Measurements from ENCODE around the gene LINGO1. TPM values are rescaled to one million over a fixed set of nuclear protein-coding genes. Genes with fewer than 3 reads are reported as not detected.

The LINGO1 gene
- total RNA-seq, 2 donors from 2014 or later: 0.78 to 0.99 TPM

DNA sequence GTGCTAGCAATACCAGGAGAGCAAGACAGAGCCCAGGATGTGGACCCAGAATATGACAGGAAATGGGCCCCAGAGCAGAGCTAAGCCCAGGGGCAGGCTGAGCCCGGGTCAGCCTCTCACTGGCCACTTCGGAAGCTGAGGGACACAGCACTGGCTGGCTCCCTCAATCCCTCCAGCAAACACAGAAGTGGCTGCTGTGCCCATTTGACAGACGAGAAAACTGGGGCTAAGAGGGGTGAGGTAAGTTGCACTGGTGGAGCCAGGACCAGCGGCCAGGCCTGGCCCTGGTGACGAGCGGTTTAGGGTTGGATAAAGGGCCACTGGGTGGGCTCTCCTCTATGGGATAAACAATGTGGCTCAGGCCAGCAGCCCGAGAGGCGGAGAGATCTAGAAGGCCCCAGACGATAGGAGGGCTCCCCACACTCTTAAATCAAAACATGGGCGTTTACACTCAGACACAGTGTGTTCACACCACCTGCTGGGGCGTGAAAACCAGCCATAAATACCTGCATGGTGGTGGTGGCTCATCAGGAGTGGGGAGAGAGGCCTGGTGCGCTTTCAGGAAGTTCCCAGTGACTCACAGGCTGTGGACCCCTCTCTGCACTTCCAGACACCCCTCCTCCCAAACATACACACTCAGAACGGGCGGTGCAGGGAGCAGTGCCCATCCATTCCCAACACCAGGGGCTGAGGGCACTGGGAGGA is 12.0 kb upstream of the LINGO1 start:
- Histone ChIP-seq H3K9me3 (no peaks in the 10 kb centered on the region), H3K4me1 (no peaks in the 10 kb centered on the region), H3K4me3 (no peak overlapping the region), H3K27ac (no peak overlapping the region), H3K27me3 (no peaks in the 10 kb centered on the region), H3K36me3 (replicated peaks in 1 of 2; ENCODE audit: insufficient read depth in 1 of 2, low read depth in 2 of 2) (no peaks in the 10 kb centered on the region)
- 81 to 87% methylated on average over 11 to 14 of the region's 14 CpGs for WGBS, 2 donors
- TF ChIP-seq, protein P1, sequence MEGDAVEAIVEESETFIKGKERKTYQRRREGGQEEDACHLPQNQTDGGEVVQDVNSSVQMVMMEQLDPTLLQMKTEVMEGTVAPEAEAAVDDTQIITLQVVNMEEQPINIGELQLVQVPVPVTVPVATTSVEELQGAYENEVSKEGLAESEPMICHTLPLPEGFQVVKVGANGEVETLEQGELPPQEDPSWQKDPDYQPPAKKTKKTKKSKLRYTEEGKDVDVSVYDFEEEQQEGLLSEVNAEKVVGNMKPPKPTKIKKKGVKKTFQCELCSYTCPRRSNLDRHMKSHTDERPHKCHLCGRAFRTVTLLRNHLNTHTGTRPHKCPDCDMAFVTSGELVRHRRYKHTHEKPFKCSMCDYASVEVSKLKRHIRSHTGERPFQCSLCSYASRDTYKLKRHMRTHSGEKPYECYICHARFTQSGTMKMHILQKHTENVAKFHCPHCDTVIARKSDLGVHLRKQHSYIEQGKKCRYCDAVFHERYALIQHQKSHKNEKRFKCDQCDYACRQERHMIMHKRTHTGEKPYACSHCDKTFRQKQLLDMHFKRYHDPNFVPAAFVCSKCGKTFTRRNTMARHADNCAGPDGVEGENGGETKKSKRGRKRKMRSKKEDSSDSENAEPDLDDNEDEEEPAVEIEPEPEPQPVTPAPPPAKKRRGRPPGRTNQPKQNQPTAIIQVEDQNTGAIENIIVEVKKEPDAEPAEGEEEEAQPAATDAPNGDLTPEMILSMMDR (IDR thresholded peaks at IDR 0.05): no peak
- no peak for TF ChIP-seq POLR2A (IDR thresholded peaks at IDR 0.05)
- no peak for DNase-seq
- no peak for ATAC-seq
- intact Hi-C loops (cut with DNase I): no loop called here

DNA sequence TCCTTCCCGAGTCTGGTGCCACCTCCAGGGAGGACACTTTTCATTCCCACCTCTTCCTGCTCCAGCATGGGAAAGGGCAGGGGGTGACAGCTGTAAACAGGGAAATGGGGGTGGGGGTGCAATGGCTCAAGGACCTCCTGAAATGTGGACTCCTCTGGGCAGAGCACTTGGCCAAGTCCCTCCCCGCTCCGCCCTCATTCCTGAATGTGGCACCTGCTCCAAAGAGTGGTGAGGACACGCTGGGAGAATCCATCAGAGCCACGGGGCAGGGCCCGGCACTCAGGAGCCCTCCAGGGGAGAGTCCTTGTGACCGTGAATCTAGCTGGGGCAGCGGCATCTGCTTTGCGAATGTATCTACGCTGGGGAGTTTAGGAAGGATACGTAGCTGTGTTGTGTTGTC is 11.1 kb upstream of the LINGO1 start:
- TF ChIP-seq, protein P1 (IDR thresholded peaks at IDR 0.05): no peak
- TF ChIP-seq POLR2A (IDR thresholded peaks at IDR 0.05): no peak
- Histone ChIP-seq H3K4me1 (no peaks in the 10 kb centered on the region), H3K27ac (no peak overlapping the region), H3K4me3 (no peak overlapping the region), H3K9me3 (no peaks in the 10 kb centered on the region), H3K27me3 (no peaks in the 10 kb centered on the region), H3K36me3 (replicated peaks in 1 of 2; ENCODE audit: insufficient read depth in 1 of 2, low read depth in 2 of 2) (no peaks in the 10 kb centered on the region)
- DNase-seq (no peak), ATAC-seq (no peak)
- intact Hi-C loops (cut with DNase I): no loop called here
- WGBS, 2 donors: 85 to 90% methylated on average over 11 of the region's 11 CpGs

DNA sequence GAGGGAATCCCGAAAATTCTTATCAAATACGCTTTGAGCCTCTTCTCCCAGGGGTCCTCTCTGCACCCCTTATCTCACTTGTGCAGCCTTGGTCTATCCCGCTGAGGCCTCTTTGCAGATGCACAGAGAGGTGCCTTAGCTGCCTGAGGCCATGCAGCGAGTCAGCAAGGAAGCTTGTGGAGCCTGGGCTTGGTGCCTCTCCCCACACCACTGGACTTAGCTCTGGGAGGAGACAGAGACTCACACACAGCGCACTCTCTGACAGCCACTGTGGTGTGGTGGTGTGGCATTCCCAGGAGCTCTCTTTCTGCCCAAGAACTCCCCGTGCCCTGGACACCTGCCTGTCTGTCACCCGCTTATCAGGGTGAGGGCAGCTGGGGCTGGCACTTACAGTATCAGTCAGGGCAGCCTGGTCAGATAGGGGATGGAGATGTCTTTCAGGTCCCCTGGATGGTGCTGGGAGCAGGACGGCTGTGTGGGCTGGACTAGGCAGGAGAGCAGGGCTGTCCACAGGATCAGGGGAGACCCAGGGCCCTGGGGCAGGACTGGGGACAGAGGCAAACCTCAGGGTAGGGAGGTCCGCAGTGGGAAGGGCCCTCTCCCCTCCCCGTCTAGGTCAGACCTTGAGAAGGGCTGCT is 10.2 kb upstream of the LINGO1 start:
- Histone ChIP-seq H3K9me3 (no peaks in the 10 kb centered on the region), H3K27me3 (no peaks in the 10 kb centered on the region), H3K36me3 (replicated peaks in 1 of 2; ENCODE audit: insufficient read depth in 1 of 2, low read depth in 2 of 2) (no peaks in the 10 kb centered on the region), H3K27ac (no peak overlapping the region), H3K4me1 (no peaks in the 10 kb centered on the region), H3K4me3 (no peak overlapping the region)
- 75 to 82% methylated on average over 9 to 10 of the region's 10 CpGs for WGBS, 2 donors
- DNase-seq (no peak), ATAC-seq (no peak)
- intact Hi-C loops (cut with DNase I): no loop called here
- no peak for TF ChIP-seq POLR2A (IDR thresholded peaks at IDR 0.05)
- TF ChIP-seq, protein P1 (IDR thresholded peaks at IDR 0.05): no peak

DNA sequence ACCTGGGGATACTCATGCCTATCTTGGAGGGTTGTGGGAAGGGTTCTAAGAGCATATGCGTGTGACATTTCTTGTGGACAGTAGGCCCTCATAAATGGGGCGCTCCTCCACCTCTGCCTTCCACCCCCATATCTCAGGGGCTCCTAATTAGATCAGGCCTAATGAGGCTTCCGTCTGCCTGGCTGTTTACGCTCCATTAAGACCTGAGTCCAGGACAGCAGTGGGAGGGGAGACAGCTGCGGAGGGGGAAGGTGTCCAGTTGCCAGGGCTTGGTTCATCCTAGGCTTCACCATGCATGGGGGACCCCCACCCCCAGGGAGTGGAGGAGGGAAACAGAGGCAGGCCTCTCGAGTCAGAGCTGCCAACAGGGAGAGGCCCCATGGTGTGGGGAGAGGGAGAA is 9.3 kb upstream of the LINGO1 start:
- Histone ChIP-seq H3K27ac (no peak overlapping the region), H3K4me1 (no peaks in the 10 kb centered on the region), H3K36me3 (replicated peaks in 1 of 2; ENCODE audit: insufficient read depth in 1 of 2, low read depth in 2 of 2) (no peaks in the 10 kb centered on the region), H3K27me3 (no peaks in the 10 kb centered on the region), H3K9me3 (no peaks in the 10 kb centered on the region), H3K4me3 (no peak overlapping the region)
- ATAC-seq: no peak
- DNase-seq: no peak
- TF ChIP-seq POLR2A (IDR thresholded peaks at IDR 0.05): no peak
- TF ChIP-seq, protein P1 (IDR thresholded peaks at IDR 0.05): no peak
- intact Hi-C loops (cut with DNase I): no loop called here
- WGBS, 2 donors: 64 to 87% methylated on average over 6 of the region's 6 CpGs

DNA sequence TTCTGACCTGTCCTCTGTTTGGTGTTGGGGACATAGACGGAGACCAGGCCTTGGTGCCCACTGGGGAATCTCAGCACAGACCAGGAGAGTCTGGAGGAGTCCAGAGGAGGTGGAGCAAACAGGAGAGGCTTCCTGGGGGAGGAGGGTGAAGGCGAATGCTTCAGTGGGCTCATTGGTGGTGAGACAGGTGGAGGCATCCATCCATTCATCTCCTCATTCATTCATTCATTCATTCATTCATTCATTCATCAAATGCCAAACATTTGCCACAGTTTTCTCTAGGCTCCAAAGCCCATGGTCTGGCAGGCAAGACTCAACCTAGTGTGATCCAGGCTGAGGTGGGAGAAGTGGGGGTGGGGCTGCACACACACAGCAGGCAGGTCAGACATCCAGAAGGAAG is 7.9 kb upstream of the LINGO1 start:
- Histone ChIP-seq H3K27me3 (no peaks in the 10 kb centered on the region), H3K36me3 (replicated peaks in 1 of 2; ENCODE audit: insufficient read depth in 1 of 2, low read depth in 2 of 2) (no peaks in the 10 kb centered on the region), H3K9me3 (no peaks in the 10 kb centered on the region), H3K4me3 (no peak overlapping the region), H3K27ac (no peak overlapping the region), H3K4me1 (no peaks in the 10 kb centered on the region)
- intact Hi-C loops (cut with DNase I): no loop called here
- no peak for TF ChIP-seq POLR2A (IDR thresholded peaks at IDR 0.05)
- TF ChIP-seq, protein P1 (IDR thresholded peaks at IDR 0.05): no peak
- WGBS, 2 donors: 38 to 58% methylated on average over 2 of the region's 2 CpGs
- DNase-seq: no peak
- ATAC-seq: no peak
